HFFc6 (cell line): Measurements from ENCODE around the gene FAM217A. TPM values are rescaled to one million over a fixed set of nuclear protein-coding genes. Genes with fewer than 3 reads are reported as not detected.
A peak's percentile ranks its signal among the peaks of the same experiment; 100 is the strongest.

Experiments used
- DNase-seq: peaks from one replicate; pipeline ENCODE4 v3.0.0-alpha.2; 2018
- H3K27ac Mint-ChIP-seq: 2 replicates; pipeline ENCODE4 v1.8.0; 2020; ENCODE audit warnings: mild to moderate bottlenecking, mixed read lengths
- H3K27me3 Mint-ChIP-seq: 2 replicates; pipeline ENCODE4 v1.8.0; 2021; ENCODE audit warnings: mild to moderate bottlenecking, moderate library complexity, mixed read lengths; ENCODE audit not compliant: insufficient read depth
- H3K36me3 Mint-ChIP-seq: 2 replicates; pipeline ENCODE4 v1.8.0; 2021; ENCODE audit warnings: low read depth, mixed read lengths
- H3K4me1 Mint-ChIP-seq: 2 replicates; pipeline ENCODE4 v1.8.0; 2020; ENCODE audit warnings: low read depth, mixed read lengths
- H3K4me3 Mint-ChIP-seq: 2 replicates; pipeline ENCODE4 v1.8.0; 2020; ENCODE audit warnings: mild to moderate bottlenecking, moderate library complexity, mixed read lengths
- H3K9me3 Mint-ChIP-seq: 2 replicates; pipeline ENCODE4 v1.8.0; 2020; ENCODE audit warnings: mild to moderate bottlenecking, mixed read lengths
- total RNA-seq, 6 experiments: library from RNA; stranded (reverse); fragmentation: NEBNext Ultra II Directional; extraction: Animal tissue kit (Norgen Biotek cat#: 25700); gene quantifications; 2 replicates in 1 of 6; 3 replicates in 5 of 6; pipeline ENCODE4 v1.2.3, GENCODE V29; 2021
- TF ChIP-seq, protein P1 (sequence below): fragments of 200-600 bp; sonication (generic); IDR thresholded peaks from 2 replicates; pipeline ENCODE4 v1.5.0; 2021; ENCODE audit warnings: antibody characterized with exemption, mild to moderate bottlenecking

Gene FAM217A
- total RNA-seq, 6 experiments from 2014 or later, result not detected

DNA sequence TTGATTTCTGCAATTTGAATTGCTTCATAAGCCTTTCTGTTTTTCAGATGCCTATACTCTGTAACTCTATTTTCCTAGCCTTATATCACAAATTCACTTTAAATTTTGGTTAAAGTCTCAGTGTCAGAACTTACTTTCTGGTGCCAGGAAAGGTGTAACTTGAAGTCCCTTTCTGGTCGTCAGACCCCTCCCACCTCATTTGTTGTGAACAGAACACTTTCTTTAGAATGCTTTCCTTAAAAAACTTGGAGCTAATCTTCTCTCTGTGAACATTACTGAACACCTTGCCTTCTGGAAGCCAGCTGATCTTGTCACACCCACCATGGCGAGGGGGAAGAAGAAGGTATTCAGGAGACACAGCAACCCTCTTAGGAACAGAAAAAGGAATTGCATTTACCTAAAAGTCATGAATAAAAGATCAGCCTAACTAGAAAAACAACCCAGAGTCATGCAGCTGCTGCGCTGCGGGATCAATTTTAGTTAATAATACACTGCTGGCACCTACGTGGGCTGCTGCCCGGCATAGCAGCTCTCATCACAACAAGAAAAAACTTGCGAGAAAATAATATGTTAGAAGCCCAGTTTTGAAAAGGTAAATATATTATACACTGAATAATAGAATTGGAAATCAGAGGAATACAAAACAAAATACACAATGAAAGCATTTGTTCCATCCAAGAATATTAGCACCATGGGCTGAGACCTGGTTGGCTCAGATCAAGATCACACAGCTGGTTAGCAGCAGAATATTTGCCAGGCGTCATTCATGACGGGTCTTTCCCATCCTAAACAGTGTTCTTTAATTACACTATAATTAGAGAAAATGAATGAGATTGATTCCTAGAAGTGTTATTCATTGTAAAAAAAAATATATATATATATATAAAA is 5.8 kb upstream of the FAM217A start:
- Mint-ChIP-seq H3K27ac (peak overlapping the region; percentile 43), H3K27me3 (peaks cover 6% of the 10 kb centered on the region; the same call in 1 of the 2 replicates), H3K4me1 (peaks cover 17% of the 10 kb centered on the region), H3K9me3 (no peaks in the 10 kb centered on the region), H3K4me3 (no peak overlapping the region), H3K36me3 (no peaks in the 10 kb centered on the region)
- TF ChIP-seq, protein P1, sequence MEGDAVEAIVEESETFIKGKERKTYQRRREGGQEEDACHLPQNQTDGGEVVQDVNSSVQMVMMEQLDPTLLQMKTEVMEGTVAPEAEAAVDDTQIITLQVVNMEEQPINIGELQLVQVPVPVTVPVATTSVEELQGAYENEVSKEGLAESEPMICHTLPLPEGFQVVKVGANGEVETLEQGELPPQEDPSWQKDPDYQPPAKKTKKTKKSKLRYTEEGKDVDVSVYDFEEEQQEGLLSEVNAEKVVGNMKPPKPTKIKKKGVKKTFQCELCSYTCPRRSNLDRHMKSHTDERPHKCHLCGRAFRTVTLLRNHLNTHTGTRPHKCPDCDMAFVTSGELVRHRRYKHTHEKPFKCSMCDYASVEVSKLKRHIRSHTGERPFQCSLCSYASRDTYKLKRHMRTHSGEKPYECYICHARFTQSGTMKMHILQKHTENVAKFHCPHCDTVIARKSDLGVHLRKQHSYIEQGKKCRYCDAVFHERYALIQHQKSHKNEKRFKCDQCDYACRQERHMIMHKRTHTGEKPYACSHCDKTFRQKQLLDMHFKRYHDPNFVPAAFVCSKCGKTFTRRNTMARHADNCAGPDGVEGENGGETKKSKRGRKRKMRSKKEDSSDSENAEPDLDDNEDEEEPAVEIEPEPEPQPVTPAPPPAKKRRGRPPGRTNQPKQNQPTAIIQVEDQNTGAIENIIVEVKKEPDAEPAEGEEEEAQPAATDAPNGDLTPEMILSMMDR, result no peak
- DNase-seq, result no peak

DNA sequence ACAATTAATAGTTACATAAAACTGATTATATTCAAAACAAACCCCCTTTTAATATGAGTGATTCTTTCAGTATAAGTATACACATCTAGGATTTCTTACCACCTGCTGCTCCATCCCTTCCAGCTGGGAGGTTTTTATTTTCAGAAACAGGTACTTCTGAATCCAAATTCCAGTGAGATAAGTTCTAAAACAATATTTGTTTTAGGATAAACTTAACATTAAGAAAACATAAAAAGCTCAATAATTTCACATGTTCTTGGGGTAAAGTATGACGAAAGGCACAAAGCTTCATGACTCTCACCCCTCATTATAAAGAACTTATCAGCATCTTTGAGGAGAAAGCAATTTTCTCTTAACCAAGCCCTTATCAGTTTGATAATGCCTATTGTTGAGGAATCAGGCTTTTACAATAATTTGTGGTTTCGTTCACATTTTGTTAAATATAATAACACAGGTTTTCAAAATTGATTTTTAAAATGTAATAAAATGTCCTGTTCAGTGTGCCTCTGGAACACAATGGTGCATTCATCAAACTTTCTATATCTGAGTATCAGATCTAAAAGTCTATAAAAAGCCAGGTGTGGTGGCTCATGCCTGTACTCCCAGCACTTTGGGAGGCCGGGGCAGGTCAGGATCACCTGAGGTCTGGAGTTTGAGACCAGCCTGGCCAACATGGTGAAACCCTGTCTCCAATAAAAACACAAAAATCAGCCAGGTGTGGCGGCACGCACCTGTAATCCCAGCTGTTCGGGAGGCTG is 4.3 kb downstream of the FAM217A start:
- TF ChIP-seq, protein P1, result no peak
- Mint-ChIP-seq H3K27ac (no peak overlapping the region), H3K36me3 (no peaks in the 10 kb centered on the region), H3K4me3 (no peak overlapping the region), H3K9me3 (no peaks in the 10 kb centered on the region), H3K4me1 (no peaks in the 10 kb centered on the region), H3K27me3 (no peaks in the 10 kb centered on the region)
- no peak for DNase-seq

DNA sequence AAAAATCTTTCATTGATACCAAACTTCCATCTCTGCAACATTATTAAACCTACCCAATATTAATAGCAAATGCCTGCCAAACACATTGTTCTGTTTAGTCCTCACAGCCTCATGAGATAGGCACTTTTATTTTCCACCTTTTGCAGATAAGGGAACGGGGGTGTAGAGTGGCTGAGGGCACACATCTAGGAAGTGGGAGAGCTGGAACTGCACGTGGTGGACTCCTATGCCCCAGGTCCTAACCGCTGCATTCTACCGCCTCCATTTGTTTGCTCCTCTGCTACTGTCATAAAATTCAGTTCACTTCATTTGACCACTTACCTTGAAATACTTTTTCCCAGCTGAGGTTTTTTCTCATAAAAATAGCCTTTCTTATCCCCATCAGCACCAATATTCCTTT is 7.6 kb downstream of the FAM217A start:
- Mint-ChIP-seq H3K36me3 (peaks cover under 1% of the 10 kb centered on the region; the same call in 1 of the 2 replicates), H3K27ac (no peak overlapping the region), H3K27me3 (no peaks in the 10 kb centered on the region), H3K9me3 (no peaks in the 10 kb centered on the region), H3K4me3 (no peak overlapping the region), H3K4me1 (no peaks in the 10 kb centered on the region)
- DNase-seq, result no peak
- TF ChIP-seq, protein P1, result no peak

DNA sequence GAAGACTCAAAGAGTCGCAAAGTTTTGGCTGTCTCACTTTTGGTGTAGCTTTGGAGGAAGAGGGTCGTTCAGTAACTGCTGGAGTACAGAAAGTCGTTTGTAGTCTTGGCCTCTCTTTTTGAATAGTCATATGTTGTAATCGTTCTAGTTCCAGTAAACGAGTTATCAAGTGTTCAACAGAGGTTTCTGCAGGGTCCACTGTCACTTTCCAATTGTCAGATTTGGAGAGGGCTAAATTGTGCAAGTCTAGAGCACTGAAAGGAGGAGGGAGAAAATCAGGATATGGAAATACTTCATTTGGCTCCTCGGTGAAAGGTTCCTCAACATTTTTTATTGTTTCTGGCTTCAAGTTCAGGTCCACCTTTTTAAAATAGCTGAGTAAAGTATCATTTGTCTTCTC is 9.7 kb downstream of the FAM217A start:
- no peak for DNase-seq
- H3K27me3 Mint-ChIP-seq, result no peaks in the 10 kb centered on the region

DNA sequence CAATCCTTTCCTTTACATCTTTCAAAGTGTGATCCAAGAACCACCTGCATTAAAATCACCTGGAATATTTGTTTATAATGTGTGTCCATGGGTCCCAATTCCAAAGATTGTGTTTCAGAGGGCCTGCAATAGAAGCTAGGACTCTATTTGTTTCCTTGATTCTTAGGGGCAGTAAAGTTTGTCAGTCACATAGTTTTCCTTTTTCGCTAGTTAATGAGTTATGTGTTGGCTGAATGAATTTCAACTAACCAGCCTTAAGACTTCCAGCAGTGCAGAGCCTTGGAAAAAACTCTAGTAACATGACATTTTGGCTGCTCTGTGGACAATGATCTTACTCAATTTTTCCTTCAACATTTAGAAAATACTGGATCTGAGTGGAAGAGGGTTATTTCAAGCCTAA is 11.3 kb downstream of the FAM217A start:
- Mint-ChIP-seq H3K4me3 (no peak overlapping the region), H3K36me3 (peaks cover 34% of the 10 kb centered on the region), H3K4me1 (no peaks in the 10 kb centered on the region; the same call in 1 of the 2 replicates), H3K27ac (no peak overlapping the region), H3K27me3 (no peaks in the 10 kb centered on the region), H3K9me3 (no peaks in the 10 kb centered on the region)
- TF ChIP-seq, protein P1, result no peak
- DNase-seq, result no peak

More for the DNA sequence above, 9.7 kb downstream of the FAM217A start:
- Mint-ChIP-seq H3K4me1 (no peaks in the 10 kb centered on the region), H3K36me3 (peaks cover 21% of the 10 kb centered on the region), H3K27ac (no peak overlapping the region), H3K4me3 (no peak overlapping the region), H3K9me3 (no peaks in the 10 kb centered on the region)
- TF ChIP-seq, protein P1, result no peak
